Stimulated activated CD8-positive, alpha-beta memory T cell treated with anti-CD3 and anti-CD28 coated beads, Interleukin-12 subunit alpha, Interleukin-12 subunit beta, amount 100 ng/mL, for 1 hour (primary cell): ENCODE measurements around the gene TAS2R14.

ENCODE experiments used
- DNase-seq: peaks from one replicate; pipeline ENCODE4 v3.0.0-alpha.2; 2020; ENCODE audit warnings: low read depth

The TAS2R14 gene

GRCh38 chr12:10904686-10905085, 34.4 kb downstream of the TAS2R14 start:
- DNase-seq = no peak

- DNase-seq = no peak
These were observed 37.6 kb downstream of the TAS2R14 start for GRCh38 chr12:10901427-10901826.

GRCh38 chr12:10900972-10901371, 38.1 kb downstream of the TAS2R14 start:
- DNase-seq = no peak

GRCh38 chr12:10900530-10900929, 38.5 kb downstream of the TAS2R14 start:
- DNase-seq = no peak

GRCh38 chr12:10896854-10897253, 42.2 kb downstream of the TAS2R14 start:
- no peak for DNase-seq

GRCh38 chr12:10891937-10892336, 47.1 kb downstream of the TAS2R14 start:
- DNase-seq = no peak

- DNase-seq = no peak
These were observed 49.8 kb downstream of the TAS2R14 start for GRCh38 chr12:10889226-10889625.
